ENCODE data around the gene SPATA19.
A peak's percentile ranks its signal among the peaks of the same experiment; 100 is the strongest.

GRCh38 chr11:133821776-133822175, 23.5 kb downstream of the SPATA19 start:
- TF ChIP-seq CTCF (IDR thresholded peaks at IDR 0.05; ENCODE audit: low read length) (peak; percentile 66), EZH2 (IDR thresholded peaks at IDR 0.05; ENCODE audit: borderline replicate concordance, low read length) (no peak)
